H4 (cell line): ENCODE measurements around the gene HIRA. TPM values are rescaled to one million over a fixed set of nuclear protein-coding genes. Genes with fewer than 3 reads are reported as not detected.
"Not testable (repeated sequence)": the region's sequence is repeated elsewhere in the genome, so short reads cannot be mapped to it uniquely, and the experiment has no call there.

Experiments used
- DNase-seq: peaks from one replicate; pipeline ENCODE4 v3.0.0-alpha.2; 2015; ENCODE audit warnings: low spot score
- total RNA-seq: library from RNA; depleted of rRNA; stranded (reverse); fragments of >200 nt; shearing (Covaris generic); gene quantifications from 2 replicates; pipeline ENCODE4 v1.2.3, GENCODE V29; 2014

Gene HIRA
- total RNA-seq, 1 experiment from 2014 or later = 10.0 TPM

DNA sequence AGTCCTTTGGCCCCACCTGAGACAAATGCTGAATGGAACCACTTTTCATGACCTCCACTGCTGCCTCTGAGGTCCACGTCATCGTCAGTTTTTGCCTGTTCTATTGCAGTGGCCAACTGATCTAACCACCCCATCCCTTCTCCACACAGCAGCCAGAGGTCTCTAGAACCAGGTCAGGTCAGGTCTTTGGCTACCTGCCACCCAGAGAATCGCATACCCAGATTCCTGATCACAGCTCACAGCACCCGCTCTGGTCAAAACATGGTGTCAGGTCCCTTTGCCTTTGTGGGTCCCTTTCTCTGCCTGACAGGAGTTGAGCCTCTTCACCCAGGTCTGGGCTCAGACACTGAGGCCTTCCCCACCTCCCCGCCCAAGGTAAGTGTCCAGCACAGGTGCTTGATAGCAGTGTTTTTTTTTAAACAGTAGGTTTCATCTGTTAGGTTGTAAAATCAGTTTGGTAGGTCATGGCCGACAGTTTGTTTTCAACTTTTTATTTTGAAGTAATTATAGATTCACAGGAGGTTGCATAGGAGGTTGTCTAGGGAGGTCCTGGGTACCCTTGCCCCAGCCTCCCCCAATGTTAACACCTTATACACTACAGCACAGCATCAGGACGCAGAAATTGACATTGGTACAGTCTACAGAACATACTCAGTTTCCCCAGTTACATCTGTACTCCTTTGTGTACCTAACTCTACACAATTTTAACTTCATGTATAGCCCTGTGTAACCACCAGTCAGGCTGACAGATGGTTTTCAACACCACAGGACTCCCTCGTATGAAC lies 9.1 kb upstream of the HIRA start:
- DNase-seq = no peak

DNA sequence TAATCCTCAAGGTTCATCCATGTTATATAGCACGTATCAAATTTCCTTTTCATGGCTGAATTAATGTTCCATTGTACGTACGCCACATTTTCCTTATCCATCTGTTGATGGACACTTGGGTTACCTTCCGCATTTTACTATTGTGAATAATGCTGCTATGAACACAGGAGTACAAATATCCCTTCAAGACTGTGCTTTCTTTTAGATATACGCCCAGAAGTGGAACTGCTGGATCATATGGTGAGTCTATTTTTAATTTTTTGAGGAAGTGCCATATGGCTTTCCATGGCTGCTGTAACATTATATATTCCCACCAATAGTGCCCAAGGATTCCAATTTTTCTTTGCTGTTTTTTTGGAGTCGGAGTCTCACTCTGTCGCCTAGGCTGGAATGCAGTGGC lies 6.8 kb upstream of the HIRA start:
- DNase-seq = no peak

DNA sequence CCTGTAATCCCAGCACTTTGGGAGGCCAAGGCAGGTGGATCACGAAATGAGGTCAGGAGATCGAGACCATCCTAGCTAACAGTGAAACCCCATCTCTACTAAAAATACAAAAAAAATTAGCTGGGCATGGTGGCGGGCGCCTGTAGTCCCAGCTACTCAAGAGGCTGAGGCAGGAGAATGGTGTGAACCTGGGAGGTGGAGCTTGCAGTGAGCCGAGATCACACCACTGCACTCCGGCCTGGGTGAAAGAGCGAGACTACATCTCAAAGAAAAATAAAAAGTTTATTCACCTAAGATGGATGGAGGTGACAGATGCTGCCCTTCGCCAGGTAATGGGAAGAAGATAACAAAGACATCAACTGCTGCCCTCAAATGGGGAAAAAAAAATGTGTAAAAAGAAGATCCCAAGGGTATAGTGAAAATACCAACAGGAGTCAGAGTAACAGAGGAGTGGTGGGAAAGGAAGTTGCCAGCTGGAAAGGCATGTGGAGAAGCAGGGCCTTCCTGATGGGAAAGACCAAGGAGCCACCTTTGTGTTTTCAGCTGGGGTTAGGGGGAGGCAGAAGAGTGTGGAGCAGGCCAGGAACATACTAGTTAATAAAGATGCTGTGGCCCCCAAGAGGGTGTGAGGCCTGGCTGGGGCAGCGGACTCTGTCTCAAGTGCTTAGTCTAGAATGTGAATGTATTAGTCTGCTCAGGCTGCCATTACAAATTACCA lies 5.1 kb upstream of the HIRA start:
- DNase-seq = not testable (repeated sequence)

DNA sequence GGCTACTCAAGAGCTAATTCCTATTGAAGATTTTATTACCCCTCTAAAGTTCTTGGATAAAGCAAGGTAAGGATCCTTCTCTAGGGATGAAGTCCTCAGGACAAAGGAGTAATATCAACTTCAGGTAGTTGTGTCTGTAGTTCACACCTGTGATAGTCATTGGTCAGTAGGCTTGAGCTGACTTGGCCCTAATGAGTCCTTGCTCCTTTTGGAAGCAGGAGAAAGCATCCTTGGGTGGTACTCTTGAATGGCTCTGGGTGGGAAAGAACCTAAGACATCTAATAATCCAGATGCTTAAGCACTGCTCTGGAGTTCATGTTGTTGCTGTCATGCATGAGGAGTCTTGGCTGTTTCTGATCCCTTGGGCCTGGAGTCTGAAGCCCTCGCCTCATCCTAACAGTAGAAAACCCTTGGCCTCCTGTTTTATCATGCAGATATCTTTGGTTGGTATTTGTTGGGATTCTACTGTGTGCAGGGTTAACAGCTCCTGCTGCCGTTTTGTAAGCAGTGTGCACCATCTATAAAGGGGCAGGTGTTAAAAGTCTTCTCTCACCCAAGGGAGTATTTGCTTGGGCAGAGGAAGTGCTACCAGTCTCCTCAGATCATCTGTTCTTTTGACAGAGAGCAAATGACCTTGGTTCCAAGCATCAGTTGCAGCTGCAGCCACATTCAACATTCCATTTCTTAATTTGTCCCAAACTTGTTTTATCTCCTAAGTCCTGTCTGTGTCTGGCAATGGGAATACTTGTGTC lies 3.5 kb upstream of the HIRA start:
- DNase-seq = no peak

DNA sequence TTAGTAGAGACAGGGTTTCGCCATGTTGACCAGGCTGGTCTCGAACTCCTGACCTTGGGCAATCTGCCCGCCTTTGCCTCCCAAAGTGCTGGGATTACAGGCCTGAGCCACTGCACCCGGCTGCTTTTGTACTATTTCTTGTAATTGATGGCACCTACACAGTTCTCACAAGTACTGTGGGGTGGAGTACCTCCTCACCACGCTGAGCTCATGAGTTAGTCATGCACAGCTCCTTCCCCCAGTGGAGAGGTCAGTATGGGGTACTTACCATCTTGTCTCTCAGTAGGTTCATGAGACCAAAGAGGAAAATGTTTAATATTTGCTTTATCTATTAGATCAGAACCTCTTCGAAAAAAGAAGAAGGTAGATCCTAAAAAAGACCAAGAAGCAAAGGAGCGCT lies 2.9 kb upstream of the HIRA start:
- no peak for DNase-seq

DNA sequence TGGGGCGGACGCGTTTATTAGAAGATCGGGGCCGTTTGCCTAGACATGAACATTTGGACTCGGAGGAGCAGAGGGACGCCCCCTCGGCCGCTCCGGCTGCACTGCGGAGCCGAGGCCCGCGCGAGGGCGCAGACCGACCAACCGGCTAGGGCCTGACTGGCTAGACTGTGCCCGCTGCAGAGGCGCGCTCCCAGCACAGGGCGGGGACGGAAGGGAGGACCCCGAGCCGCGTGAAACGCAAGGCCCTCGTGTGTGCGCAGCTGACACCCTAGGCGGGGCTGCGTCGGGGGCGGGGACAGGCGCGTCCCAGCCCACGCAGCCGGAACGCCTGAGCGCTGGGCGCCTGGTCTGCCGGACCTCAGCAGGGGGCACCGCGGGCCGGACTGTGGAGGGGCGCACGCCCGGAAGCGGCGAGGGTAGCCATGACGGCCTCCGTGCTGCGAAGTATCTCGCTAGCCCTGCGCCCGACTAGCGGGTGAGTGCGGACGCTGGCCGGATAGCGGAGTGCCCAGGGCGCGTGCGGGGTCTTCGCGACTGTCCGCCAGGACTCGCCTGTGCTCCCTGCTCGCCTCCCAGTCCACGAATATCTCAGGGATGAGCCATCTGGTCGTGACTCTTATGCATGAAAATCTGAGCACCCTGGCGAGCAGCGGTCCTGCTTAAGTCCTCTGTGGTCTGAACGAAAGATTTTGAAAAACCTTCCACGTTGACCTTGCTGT lies 759 bp upstream of the HIRA start, which contains the start of gene MRPL40:
Gene MRPL40 (plus strand): TSS at position 413 of the 719 bp plus-strand sequence. CDS start 10 bp downstream, at position 423.
- peak; percentile 83 for DNase-seq

DNA sequence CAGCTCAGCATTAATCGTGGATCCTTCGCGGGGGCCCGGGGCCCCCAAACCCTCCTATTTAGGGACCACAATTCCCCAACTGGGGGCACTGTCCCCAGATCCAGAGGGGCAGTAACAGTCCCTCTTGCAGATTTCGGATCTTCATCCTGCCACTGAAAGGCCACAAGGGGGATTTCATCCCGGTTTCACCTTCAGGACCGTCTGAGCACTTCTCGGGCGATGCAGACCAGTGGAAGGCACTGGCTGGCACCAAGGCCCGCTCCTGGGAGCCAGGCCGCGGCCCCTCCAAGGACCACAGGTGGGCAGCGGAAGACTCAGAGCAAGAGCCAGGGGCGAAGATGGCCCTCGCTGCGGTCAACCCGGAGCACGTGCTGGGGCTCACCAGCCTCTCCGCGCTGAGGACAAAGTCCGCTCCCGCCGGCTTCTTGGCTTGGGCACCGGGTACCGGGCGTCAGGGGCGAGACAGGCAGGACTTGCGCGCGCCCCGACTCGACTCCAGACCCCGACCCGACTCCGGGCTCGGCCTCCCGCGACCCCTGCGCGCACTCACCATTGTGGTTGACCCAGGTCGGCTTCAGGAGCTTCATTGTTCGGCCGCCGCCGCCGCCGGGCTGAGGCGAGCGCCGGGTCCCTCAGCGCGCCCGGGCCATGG lies 517 bp downstream of the HIRA start:
- DNase-seq = no peak

DNA sequence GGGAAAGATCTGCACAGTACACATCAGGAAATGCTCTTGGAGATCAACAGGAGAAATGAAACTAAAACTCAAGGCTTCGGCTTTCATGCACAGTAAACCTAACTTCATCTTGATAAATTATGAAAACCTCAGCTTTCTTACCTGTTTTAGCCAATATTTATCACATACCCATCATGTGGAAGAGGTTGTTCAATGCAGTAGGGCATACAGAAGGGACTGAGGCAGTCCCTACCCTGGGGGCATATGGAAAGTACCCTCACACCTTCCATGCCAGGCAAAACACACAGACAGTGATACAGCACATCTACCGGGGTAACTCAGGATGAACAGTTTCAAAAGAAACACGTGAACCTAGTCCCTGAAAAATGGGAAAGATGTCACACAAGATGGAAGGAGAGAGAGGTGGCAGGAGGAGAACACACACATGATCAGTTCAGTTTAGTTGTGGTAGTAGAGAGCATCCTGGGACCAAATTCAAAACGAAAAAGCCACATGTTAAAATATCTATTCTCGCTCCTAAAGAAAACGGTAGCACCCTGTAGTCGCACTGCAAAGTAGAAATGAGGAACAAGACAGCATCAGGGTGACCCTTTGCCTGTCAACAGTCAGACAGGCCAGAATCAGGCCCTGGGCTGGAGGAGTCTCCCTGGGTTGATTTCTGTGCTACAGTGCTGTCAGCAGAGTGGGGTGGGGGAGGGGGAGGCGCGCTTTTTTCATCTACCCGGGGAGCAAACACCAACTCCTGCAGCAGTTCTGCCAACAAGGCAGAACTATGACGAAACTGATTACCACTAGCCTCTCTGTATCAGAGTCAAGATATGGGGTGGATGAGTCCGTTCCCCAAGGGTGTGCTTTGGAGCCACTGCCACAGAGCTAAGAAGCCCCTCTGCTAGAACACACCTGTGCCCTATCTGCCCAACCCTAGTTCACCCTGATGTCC lies 1.3 kb downstream of the HIRA start:
- DNase-seq = no peak

DNA sequence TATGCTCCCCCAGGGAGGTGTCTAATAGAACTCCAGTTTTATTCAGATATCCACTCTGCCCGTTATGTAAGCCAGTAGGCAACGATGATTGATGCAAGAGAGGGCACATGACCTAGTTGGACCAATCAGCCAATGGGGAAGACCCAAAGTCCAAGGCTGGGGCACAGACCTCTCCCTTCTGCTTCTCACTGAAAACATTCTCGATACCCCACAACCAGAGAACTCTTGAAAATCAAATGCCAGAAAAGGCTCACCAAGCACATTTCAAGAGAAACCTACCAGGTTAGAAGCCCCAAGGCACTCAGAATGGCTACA lies 7.4 kb downstream of the HIRA start:
- no peak for DNase-seq

DNA sequence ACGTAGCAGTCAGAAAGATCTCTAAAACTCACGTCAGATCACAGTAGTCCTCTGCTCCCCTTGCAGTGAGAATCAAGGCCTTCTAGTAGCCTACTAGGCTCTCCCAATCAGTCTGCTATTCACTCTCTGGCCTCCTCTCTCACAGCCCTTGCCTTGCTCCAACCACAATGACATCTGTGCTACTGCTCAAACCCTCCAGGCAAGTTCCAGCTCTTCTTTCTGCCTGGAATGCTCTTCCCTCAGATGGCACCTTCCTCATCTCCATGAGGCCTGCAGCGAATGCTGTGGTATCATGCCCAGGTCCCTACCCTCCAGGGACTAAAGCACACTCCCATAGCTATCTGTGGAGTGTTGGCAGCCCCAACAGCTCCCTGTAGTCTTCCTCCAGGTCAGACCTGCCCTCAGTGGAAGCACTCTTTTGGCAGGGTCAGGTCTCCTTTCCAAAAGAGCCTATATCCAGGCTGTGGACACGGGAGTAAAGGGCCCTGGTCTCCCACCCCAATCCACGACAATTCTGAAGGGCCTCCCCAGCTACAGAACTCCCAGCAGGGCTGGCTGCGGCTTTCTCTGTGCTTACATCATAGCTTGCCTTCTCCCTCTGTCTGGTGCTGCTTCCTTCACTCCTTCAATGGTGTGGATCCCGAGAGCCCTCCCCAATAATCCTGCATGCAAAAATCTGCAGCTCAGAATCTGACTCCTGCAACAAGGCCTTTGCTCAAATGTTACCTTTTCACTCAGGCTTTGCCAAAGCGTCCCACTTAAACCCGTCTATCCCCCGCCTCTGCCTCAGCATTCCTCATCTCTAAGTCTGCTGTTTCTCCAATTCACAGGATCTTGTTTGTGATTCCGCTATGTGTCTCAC lies 8.9 kb downstream of the HIRA start:
- no peak for DNase-seq

DNA sequence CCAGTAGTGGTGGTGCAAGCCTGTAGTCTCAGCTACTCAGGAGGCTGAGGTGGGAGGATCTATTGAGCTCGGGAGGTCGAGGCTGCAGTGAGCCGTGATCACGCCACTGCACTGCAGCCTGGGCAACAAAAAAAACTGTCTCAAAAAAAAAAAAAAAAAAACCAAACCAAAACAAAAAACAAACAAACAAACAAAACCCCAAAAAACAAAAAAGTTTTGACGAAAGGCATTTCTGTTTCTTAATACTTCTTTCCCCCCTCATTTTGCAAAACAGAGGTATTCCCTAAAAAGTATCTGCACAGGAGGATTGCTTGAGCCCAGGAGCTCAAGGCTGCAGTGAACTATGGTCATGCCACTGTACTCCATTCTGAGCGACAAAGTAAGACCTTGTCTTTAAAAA lies 11.2 kb downstream of the HIRA start:
- DNase-seq = no peak

DNA sequence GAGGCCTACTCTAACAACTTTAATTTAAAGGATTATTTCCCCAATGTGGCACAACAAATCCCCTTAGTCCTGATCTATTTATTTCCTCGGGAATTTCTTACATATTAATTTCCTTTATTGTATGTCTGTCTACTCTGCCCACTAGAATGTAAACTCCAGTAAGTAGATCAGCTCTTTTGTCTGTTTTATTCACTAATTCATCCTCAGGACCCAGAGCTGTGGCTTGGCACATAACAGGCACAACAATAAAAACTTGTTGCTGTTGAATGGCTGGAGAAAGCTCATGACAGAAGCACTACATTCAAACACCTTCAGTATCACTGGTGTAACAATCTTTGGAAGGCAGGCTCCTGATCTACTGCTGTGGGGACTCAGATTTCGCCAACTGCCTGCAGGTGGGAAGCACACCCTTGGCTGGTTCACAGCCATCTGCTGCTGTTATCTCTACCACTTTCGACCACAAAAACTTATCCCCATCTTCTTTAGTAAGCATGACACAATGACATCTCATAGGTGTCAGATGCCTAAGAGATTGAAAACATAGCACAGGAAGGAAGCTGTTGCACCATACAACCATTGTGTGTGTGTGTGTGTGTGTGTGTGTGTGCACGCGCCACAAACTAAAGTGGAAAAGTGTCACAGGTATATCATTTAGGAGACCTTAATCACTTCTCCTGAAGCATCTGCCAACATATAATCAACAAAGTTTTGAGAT lies 11.9 kb downstream of the HIRA start:
- no peak for DNase-seq

DNA sequence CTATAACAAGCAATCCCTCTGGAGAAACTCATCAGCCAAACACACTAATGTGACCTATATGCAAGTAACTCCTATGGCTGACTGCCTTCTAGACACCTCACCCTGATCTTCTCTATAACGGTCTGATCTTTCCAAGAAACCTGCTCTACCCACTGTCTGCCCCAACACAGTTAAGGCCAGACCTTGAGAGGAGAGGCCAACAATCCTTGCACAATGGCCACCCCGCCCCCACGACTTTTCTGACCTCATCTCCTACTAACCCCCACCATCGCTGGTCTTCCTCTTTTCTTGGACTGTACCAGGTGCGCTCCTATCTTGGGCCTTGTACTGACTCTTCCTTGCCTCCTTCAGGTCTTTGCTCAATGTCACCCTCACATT lies 12.5 kb downstream of the HIRA start:
- no peak for DNase-seq

DNA sequence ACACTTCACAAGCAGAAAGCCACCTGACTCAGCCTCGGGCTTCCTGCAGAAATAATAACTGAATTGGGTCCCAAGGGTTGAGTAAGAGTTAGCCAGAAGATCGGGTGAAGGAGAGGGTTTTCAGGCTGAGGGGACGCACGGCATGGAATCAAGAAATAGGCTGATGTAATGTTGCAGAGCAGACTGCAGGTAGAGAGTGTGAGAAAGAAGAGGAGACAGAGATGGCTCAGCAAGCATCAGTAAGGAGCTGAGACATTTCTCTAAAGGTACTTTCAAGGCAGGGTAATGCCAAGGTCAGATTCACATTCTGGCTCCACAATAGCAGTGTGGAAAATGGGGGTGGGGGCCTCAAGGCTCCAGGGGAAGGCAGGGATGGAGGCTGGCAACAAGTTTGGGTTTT lies 18.6 kb downstream of the HIRA start:
- DNase-seq = no peak

DNA sequence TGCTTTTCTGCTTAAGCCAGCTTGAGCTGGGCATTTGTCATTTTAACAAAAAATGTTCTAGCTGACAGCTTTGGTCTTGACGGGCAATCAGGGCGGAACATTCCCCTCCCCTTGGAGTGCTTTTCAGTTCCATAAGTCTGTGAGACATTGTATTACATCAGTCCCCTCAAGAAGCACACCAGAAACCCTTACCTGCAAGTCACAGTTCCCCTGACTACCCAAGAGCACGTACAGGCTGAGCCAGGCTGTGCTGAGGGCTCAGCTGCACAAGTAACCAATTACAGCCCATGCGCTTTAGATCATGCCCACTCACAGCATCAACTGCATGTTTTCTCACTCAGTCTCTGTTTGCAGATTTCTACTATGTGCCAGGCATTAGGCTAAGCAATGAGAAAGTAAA lies 19.1 kb downstream of the HIRA start:
- DNase-seq = no peak

DNA sequence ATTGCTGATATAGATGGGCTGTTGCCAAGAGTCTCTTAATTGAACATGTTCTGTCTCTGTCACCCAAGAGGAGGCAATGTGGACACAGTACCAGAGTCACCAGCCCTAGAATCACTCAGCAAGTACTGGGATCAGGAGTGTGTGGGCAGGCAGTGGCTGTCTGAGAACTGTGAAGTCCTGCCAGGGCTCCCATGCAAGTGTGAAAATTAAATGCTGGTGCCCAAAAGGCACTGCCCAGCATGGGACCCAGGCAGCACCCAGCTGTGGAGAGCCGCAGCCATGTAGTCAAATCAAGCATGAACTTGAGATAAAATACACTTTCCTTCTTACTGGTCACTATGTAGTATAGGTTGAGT lies 19.9 kb downstream of the HIRA start:
- no peak for DNase-seq

DNA sequence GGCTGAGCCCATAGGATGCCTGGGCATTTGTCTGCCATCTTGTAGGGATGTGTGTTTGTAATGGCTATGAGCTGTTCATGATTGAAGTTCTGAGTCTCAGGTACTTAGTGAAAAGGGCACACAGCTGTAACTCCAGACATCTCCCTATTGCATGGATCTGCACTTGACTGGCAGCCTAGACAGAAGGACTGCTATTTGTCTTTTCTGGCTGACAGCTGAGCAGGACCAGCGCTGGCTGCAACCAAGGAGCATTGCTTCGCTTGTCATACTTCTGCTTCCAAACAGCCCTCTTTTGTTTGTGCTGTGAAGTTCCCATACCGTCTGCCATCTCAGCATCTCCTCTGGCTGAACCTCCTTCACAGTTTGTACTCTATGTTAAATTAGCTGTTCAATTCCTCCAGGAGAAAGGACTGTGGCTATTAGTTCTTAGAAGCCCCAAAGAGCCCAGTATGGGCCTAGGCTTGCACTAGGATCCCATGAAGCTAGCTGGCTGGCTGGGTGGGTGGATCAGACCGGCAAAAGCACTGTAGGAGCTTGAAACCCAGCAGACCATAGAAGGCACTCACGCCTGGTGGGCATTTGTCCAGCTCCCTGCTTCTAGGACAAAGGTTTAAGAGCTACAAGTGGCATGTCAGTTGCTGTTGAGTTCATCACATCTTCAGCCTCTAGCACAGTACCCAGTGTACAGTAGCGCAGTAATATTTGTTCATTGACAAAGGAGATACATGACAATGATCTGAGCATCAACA lies 20.4 kb downstream of the HIRA start:
- DNase-seq = no peak
